ENCODE data around the gene MUC5B. TPM values are rescaled to one million over a fixed set of nuclear protein-coding genes. Genes with fewer than 3 reads are reported as not detected.

The MUC5B gene
- total RNA-seq, 1 experiment from 2014 or later = 3.4 TPM

DNA sequence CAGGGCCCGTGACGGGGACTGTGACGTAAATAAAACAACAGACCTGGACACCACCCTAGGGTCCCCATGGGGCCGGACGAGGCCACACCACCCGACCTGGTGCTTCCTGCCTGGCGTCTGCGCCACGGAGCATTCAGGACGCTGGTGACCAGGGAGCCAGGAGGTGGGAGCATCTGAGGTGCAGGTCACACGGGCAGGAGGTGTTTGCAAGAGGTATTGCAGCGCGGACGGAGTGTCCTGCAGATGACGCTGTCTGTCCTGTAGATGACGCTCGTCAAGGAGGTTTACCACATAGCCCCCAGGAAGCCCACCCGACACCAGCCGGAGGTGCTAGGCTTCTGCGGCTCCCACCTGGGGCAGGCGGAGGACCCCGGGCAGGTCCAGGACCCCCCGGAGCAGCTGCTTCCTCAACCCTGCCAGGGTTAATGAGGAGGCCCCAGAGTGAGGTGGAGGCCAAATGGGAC lies 986 bp upstream of the MUC5B start:
- Mint-ChIP-seq H3K36me3 (ENCODE audit: insufficient read depth, unreplicated experiment) (peaks cover 14% of the 10 kb centered on the region), H3K27ac (ENCODE audit: unreplicated experiment) (no peak overlapping the region), H3K9me3 (ENCODE audit: low read depth, unreplicated experiment) (no peaks in the 10 kb centered on the region), H3K4me3 (ENCODE audit: low read depth, unreplicated experiment) (no peak overlapping the region), H3K27me3 (ENCODE audit: unreplicated experiment) (peaks cover 31% of the 10 kb centered on the region), H3K4me1 (ENCODE audit: low read depth, unreplicated experiment) (peaks cover 16% of the 10 kb centered on the region)
- BruUV-seq (replicated peaks) = no TSS peak
- CTCF ChIA-PET = no interaction called here
- TF ChIP-seq, protein P1, sequence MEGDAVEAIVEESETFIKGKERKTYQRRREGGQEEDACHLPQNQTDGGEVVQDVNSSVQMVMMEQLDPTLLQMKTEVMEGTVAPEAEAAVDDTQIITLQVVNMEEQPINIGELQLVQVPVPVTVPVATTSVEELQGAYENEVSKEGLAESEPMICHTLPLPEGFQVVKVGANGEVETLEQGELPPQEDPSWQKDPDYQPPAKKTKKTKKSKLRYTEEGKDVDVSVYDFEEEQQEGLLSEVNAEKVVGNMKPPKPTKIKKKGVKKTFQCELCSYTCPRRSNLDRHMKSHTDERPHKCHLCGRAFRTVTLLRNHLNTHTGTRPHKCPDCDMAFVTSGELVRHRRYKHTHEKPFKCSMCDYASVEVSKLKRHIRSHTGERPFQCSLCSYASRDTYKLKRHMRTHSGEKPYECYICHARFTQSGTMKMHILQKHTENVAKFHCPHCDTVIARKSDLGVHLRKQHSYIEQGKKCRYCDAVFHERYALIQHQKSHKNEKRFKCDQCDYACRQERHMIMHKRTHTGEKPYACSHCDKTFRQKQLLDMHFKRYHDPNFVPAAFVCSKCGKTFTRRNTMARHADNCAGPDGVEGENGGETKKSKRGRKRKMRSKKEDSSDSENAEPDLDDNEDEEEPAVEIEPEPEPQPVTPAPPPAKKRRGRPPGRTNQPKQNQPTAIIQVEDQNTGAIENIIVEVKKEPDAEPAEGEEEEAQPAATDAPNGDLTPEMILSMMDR (IDR thresholded peaks at IDR 0.05; ENCODE audit: unreplicated experiment) = no peak
- intact Hi-C loops (cut with micrococcal nuclease; ENCODE audit: unreplicated experiment) = no loop called here
- peak; percentile 0 for DNase-seq

DNA sequence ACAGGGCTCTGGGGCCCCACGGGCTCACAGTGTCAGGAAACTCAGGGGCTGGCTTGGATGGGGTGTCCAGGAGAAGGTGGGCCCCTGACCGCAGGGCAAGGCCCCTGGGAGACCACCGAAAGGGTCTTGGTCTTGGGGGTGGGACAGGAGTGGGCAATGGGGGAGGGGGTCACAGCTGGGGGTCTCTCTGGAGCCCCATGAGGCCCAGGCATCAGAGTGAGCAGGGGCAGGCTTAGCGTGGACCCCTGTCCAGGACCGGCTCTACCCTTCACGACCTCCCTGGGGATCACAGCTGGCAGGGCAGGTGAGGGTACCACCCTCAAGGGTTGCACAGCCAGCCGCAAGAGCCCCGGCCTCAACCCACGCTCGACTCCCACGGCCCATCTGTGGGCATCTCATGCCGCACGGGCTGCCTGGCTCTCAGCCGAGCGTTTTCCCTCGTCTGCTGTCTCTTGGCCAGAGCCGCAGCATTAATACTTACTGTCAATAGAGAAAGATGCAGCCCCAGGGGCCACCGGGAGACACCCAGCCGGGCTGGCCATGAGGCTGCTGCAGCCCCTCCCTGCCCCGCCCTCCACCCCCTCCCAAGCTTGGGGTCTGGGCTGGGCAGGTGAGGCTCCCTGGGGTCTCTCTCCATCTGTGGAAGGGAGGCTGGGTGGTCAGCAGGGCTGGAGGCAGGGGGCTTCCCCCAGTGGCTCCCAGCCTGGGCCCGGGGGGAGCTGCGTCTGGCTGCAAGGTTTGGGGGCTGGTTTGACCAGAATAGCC lies 662 bp downstream of the MUC5B start:
- H3K4me1 Mint-ChIP-seq (ENCODE audit: low read depth, unreplicated experiment) = peaks cover 16% of the 10 kb centered on the region
- intact Hi-C loops (cut with micrococcal nuclease; ENCODE audit: unreplicated experiment) = no loop called here
- no TSS peak for BruUV-seq (replicated peaks)
- H3K36me3 Mint-ChIP-seq (ENCODE audit: insufficient read depth, unreplicated experiment) = peaks cover 14% of the 10 kb centered on the region
- no peak overlapping the region for H3K4me3 Mint-ChIP-seq (ENCODE audit: low read depth, unreplicated experiment)
- DNase-seq = no peak
- TF ChIP-seq, protein P1 (IDR thresholded peaks at IDR 0.05; ENCODE audit: unreplicated experiment) = no peak
- no peaks in the 10 kb centered on the region for H3K9me3 Mint-ChIP-seq (ENCODE audit: low read depth, unreplicated experiment)
- H3K27ac Mint-ChIP-seq (ENCODE audit: unreplicated experiment) = no peak overlapping the region
- H3K27me3 Mint-ChIP-seq (ENCODE audit: unreplicated experiment) = peaks cover 31% of the 10 kb centered on the region
- CTCF ChIA-PET = interaction anchor here (0.5 to 0.7 kb wide), 3 partner anchors 15 to 650 kb away, joined by 3 to 8 read pairs (median 7); no protein-coding TSS in a partner anchor

DNA sequence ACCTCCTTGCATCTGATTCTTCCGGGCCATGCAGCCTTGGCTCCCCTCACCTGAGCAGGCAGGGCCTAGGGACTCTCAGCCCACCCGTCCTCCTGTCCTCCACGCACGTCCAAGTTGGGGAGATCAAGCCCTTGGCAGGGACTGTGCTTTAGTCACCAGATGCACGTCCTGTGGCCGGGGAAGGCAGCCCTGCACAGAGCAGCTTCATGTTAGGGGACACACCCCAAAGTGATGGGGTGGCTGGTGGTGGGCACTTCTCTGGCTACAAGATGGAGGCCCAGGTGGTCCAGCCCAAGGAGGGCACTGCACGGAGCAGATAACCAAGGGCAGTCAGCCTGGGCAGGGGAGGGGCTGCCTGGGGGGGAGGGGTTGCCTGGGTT lies 1.2 kb downstream of the MUC5B start:
- BruUV-seq (replicated peaks) = no TSS peak
- no peak for DNase-seq
- intact Hi-C loops (cut with micrococcal nuclease; ENCODE audit: unreplicated experiment) = no loop called here
- H3K36me3 Mint-ChIP-seq (ENCODE audit: insufficient read depth, unreplicated experiment) = peaks cover 14% of the 10 kb centered on the region
- H3K4me3 Mint-ChIP-seq (ENCODE audit: low read depth, unreplicated experiment) = no peak overlapping the region
- TF ChIP-seq, protein P1 (IDR thresholded peaks at IDR 0.05; ENCODE audit: unreplicated experiment) = no peak
- H3K27ac Mint-ChIP-seq (ENCODE audit: unreplicated experiment) = no peak overlapping the region
- H3K27me3 Mint-ChIP-seq (ENCODE audit: unreplicated experiment) = peaks cover 31% of the 10 kb centered on the region
- CTCF ChIA-PET = interaction anchor here (0.5 to 1.3 kb wide), 3 partner anchors 15 to 649 kb away, joined by 3 to 7 read pairs (median 4); no protein-coding TSS in a partner anchor
- H3K4me1 Mint-ChIP-seq (ENCODE audit: low read depth, unreplicated experiment) = peaks cover 16% of the 10 kb centered on the region
- no peaks in the 10 kb centered on the region for H3K9me3 Mint-ChIP-seq (ENCODE audit: low read depth, unreplicated experiment)

DNA sequence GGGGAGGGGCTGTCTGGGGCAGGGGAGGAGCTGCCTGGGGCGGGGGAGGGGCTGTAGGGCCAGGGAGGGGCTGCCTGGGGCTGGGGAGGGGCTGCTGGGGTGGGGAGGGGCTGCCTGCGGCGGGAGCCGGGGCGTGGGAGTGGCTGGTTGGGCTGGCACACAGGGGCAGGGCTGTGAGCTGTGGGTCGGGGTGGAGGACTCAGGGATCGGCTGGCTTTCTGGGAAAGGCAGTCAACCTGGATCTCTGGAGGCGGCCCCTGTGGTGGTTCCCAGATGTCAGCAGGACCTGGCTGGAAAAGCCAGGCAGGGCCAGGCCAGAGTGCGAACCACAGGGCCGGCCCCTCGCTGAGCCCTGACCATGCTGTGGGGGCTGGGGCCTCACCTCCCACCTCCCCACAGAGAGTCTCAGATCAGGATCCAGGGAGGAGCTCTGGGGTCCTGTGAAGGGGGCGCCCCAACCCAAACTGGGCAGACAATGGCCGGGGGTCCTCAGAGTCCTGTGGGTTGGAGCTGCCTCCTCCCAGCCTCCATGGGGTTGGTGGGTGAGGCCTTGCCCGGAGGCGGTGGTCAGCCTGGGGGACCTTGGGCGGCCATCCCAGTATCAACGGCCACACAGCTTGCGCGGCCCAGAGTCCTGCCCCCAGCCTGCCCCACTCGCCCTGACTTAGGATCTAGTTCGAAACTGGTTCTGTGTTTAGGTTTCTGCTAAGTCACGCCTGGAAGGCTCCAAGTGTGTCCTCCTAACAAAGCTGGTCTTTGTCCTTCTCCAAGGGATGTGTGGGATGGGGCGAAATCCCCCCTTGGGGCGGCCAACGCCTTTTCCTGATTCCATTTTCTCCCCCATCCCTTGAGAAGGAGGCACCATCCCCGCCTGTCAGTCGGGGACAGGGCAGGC lies 1.9 kb downstream of the MUC5B start:
- CTCF ChIA-PET = interaction anchor here (0.5 to 1.3 kb wide), 2 partner anchors 20 to 648 kb away, joined by 4 to 7 read pairs; no protein-coding TSS in a partner anchor
- no TSS peak for BruUV-seq (replicated peaks)
- intact Hi-C loops (cut with micrococcal nuclease; ENCODE audit: unreplicated experiment) = no loop called here
- H3K9me3 Mint-ChIP-seq (ENCODE audit: low read depth, unreplicated experiment) = no peaks in the 10 kb centered on the region
- DNase-seq = no peak
- peaks cover 14% of the 10 kb centered on the region for H3K36me3 Mint-ChIP-seq (ENCODE audit: insufficient read depth, unreplicated experiment)
- TF ChIP-seq, protein P1 (IDR thresholded peaks at IDR 0.05; ENCODE audit: unreplicated experiment) = no peak
- no peak overlapping the region for H3K27ac Mint-ChIP-seq (ENCODE audit: unreplicated experiment)
- H3K4me1 Mint-ChIP-seq (ENCODE audit: low read depth, unreplicated experiment) = peaks cover 16% of the 10 kb centered on the region
- no peak overlapping the region for H3K4me3 Mint-ChIP-seq (ENCODE audit: low read depth, unreplicated experiment)
- H3K27me3 Mint-ChIP-seq (ENCODE audit: unreplicated experiment) = peaks cover 27% of the 10 kb centered on the region
